ENCODE measurements around the gene RASAL2.
"Not testable (repeated sequence)": the region's sequence is repeated elsewhere in the genome, so short reads cannot be mapped to it uniquely, and the experiment has no call there.

The RASAL2 gene

GRCh38 chr1:178301141-178301540 is 207.2 kb downstream of the RASAL2 start:
- no peak for DNase-seq

- no peak for DNase-seq
Observed at GRCh38 chr1:178307264-178307663, 213.4 kb downstream of the RASAL2 start.

GRCh38 chr1:178308438-178308837 is 214.5 kb downstream of the RASAL2 start:
- DNase-seq: no peak

GRCh38 chr1:178310685-178311105 is 216.8 kb downstream of the RASAL2 start:
- DNase-seq: no peak

GRCh38 chr1:178311164-178311563 is 217.3 kb downstream of the RASAL2 start:
- DNase-seq: no peak

- not testable (repeated sequence) for DNase-seq
Observed at GRCh38 chr1:178320280-178320982, 226.5 kb downstream of the RASAL2 start.

GRCh38 chr1:178323067-178323466 is 229.2 kb downstream of the RASAL2 start:
- no peak for DNase-seq

- no peak for DNase-seq
Observed at GRCh38 chr1:178324003-178324402, 230.1 kb downstream of the RASAL2 start.

GRCh38 chr1:178328728-178329127 is 234.8 kb downstream of the RASAL2 start:
- no peak for DNase-seq

- no peak for DNase-seq
Observed at GRCh38 chr1:178330153-178330552, 236.2 kb downstream of the RASAL2 start.

- DNase-seq: no peak
Observed at GRCh38 chr1:178330848-178331497, 237.1 kb downstream of the RASAL2 start.

GRCh38 chr1:178335426-178335825 is 241.5 kb downstream of the RASAL2 start:
- no peak for DNase-seq

GRCh38 chr1:178337091-178337706 is 243.3 kb downstream of the RASAL2 start:
- DNase-seq: no peak

- no peak for DNase-seq
Observed at GRCh38 chr1:178339834-178340233, 245.9 kb downstream of the RASAL2 start.

- no peak for DNase-seq
Observed at GRCh38 chr1:178341261-178341956, 247.5 kb downstream of the RASAL2 start.

- DNase-seq: no peak
Observed at GRCh38 chr1:178342745-178343144, 248.8 kb downstream of the RASAL2 start.

- no peak for DNase-seq
Observed at GRCh38 chr1:178344513-178345091, 250.7 kb downstream of the RASAL2 start.

GRCh38 chr1:178345238-178345637 is 251.3 kb downstream of the RASAL2 start:
- no peak for DNase-seq

GRCh38 chr1:178345807-178346206 is 251.9 kb downstream of the RASAL2 start:
- DNase-seq: no peak

- no peak for DNase-seq
Observed at GRCh38 chr1:178349801-178350200, 255.9 kb downstream of the RASAL2 start.

GRCh38 chr1:178351911-178352310 is 258.0 kb downstream of the RASAL2 start:
- not testable (repeated sequence) for DNase-seq

- DNase-seq: no peak
Observed at GRCh38 chr1:178352790-178353416, 259.0 kb downstream of the RASAL2 start.

GRCh38 chr1:178353524-178353923 is 259.6 kb downstream of the RASAL2 start:
- DNase-seq: no peak

All from NK-92 treated with Interleukin-12 subunit alpha and Interleukin-12 subunit beta, amount 100 ng/mL, for 24 hours (cell line).